HG03159 (cell line): ENCODE data around the gene DSE.

Source experiments
- ATAC-seq: cut with Tn5 transposase; IDR thresholded peaks from one replicate; pipeline ENCODE4 v1.9.1; 2021; ENCODE audit warnings: mild to moderate bottlenecking, moderate library complexity; ENCODE audit not compliant: unreplicated experiment

Gene DSE

GRCh38 chr6:116467514-116467913 lies 96.8 kb downstream of the DSE start:
- ATAC-seq: no peak

GRCh38 chr6:116468293-116468692 lies 97.5 kb downstream of the DSE start:
- ATAC-seq: no peak

DNA sequence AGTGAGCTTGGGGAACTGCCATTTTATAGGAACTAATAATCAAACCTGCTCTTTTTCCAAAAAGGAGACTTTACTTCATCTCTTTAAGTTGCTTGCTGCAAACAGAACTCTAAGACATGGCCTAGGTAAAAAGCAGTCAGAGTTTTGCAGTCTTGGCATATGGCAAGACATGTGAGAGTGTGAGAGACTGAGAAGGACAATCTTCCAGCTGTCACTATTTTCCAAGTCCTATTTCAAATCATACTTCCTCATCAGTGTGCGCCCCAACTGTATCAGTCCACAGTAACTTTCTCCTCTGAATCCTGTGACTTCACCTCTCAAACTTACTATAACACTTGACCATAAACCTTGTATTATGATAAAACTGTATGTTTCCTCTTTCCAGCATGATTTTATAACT lies 100.8 kb downstream of the DSE start:
- ATAC-seq: no peak

GRCh38 chr6:116472706-116473105 lies 102.0 kb downstream of the DSE start:
- ATAC-seq: no peak

GRCh38 chr6:116475141-116475540 lies 104.4 kb downstream of the DSE start:
- ATAC-seq: no peak

DNA sequence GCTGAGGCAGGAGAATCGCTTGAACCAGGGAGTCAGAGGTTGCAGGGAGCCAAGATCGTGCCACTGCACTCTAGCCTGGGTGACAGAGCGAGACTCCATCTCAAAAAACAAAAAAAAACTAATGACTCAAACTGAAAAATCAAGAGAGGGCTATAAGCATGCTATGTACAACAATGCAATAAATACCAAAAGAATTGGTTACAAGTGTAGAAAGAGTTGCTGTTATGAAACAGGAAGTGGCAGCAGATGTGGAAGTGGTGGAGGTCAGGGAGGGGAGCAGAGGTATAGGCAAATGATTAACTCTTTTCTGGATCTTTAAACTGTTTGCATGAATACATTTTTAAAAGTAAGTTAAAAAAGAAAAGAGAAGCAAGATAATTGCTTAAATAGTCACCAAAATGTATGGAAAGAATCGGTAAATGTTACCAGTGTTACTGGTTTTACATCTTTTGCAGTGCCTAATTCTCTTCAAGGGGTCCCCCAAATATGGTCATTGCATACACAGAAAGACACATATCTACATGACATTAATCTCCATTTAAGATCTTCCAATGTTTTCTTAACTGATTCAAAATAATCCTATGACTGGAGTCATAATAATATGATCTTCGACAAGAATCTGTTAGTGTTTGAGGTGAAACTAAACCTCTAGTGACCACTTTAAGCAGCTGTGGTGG lies 105.4 kb downstream of the DSE start:
- peak; percentile 100 for ATAC-seq

- no peak for ATAC-seq
Observed at GRCh38 chr6:116482780-116483179, 112.0 kb downstream of the DSE start.

GRCh38 chr6:116483616-116484015 lies 112.9 kb downstream of the DSE start:
- no peak for ATAC-seq

DNA sequence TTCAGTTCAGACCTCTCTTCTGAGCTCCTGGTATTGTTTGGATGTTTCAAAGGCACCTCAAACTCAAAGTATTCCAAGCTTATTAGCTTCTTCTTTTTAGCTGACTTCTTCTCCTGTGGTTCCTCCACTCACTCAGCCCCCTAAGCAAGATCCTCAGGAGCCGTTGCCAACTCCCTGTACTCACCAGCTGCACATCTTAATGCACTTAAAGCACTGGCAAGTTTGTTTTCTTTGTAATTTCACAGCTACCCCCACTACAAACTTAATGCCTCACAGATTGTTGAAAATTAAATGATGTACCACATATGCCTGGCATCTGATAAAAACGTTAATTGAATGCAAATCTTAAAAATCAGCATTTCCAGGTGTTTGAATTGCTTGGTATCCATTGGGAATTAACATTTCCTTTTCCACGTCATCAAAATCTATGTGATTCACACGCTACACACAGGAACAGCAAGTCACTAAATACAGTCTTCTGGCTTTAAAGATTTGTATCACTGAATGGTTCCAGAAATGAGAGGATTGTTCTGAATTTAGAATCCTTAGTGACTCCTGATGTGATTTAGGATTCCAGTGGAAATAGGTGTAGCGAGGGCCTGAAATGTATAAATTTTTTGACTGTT lies 114.9 kb downstream of the DSE start:
- ATAC-seq: no peak

DNA sequence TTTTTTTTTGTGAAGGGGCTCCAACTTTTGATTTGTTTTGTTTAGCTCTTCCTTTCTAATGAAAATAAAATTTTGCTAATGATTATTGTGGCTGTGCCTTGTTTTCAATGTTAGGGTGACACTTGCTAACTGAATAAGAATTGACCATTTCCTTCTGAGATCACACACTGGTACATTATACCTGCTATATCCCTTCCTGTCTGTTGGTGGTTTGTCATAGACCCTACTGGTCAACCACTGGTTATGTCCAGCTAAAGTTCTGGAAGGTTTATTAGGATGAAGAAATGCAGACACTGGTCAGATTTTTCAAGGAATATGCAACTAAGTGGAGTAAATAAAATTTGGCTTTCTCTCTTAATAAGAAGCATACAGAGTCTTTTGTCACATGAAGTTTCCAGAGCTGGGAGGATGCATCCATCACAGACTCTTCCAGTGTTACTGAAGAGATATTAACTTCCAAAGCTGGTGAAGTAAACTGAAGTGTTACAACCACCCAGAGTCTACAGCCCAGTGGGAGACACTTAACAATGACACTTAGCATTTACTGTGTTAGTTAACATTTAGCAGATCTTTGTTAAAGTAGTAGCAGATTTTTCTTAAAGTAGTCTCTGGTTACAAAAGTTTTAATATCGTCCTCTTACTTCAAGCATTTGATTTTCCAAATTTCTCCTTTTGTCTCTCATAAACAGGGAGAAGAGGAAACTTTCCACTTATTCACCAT lies 121.0 kb downstream of the DSE start:
- ATAC-seq: no peak

DNA sequence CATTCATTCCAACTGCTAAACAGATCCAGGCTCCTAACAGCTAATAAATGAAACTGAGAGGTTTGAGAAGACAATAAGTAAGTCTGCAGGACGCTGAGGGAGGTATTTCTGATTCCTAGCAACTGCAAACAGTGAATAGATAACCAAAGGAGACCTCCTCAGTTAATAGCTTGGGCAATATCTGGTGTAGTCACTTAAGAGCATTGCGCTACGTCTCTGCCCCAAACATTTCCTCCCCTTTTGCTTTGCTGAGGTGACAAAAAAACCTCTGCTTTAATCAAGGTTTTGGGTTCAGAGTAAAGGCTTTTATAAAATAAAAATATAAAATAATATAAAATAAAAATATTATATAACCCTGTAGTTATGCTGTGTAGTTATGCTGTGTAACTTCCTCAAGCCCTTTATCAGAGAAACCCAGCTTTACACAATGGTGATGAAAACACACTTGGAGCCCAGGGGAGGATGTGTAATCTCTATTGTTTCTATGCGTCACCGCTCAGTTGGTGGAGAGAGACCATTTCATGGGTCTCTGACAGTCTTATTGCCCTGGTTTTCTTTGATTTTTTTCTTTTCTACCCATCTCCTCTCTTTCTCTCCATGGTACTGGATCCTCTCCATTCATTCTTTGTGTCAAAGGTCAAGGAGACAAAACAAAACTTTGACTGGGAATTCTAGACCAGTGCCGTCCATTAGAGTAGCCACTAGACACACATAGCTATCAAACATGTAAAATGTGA lies 121.8 kb downstream of the DSE start:
- ATAC-seq: no peak
